DMS79 (cell line): ENCODE measurements around the gene PLA2G12A.

Experiments
- DNase-seq: peaks from one replicate; lab custom pipeline; 2025; lab: John Stamatoyannopoulos, UW

Gene PLA2G12A

DNA sequence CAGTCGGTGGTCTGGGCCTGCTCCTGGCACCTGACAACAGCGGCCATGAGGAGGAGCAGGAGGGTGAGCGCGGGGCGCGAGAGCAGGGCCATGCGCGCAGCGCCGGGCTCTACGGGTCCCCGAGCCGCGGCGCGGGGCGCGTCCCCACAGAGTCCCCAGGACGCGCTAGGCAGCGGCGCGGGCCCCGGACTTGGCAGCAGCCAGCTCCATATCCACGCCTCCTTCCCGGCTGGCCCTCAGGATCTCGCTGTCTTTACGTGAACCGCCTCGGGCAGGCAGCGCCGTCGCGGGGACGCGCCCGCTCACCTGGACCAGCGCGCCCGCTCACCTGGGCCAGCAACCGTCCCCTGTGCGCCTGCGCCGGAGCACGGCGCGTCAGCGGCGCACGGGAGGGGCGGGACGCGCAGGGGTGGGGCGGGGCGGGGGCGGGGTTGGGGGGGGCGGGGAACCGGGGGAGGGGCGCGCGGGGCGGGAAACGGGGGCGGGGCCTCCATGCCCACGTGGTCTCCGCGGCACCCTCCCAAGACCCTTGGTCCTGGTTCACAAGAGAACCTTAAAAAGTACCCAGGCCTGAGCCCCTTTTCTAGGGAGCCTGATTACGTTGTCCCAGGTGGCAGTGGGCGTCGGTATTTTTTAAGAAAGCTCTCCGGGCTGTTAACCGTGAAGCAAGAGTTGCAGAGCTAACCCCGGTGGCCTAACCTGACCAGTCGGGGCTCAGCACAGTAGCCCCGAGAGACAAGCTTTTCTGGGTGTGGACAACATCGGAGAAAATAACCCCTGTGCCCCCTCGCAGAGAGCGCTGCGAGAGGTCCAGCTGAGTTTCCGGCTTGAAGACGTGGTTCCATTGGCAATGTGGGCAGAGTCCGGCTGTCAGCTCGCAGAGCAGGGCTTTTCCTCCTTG is at the start of gene PLA2G12A:
Gene PLA2G12A (minus strand): TSS at position 353 of the 901 bp plus-strand sequence. CDS start 261 bp downstream, at position 92.
- peak; percentile 18 for DNase-seq

DNA sequence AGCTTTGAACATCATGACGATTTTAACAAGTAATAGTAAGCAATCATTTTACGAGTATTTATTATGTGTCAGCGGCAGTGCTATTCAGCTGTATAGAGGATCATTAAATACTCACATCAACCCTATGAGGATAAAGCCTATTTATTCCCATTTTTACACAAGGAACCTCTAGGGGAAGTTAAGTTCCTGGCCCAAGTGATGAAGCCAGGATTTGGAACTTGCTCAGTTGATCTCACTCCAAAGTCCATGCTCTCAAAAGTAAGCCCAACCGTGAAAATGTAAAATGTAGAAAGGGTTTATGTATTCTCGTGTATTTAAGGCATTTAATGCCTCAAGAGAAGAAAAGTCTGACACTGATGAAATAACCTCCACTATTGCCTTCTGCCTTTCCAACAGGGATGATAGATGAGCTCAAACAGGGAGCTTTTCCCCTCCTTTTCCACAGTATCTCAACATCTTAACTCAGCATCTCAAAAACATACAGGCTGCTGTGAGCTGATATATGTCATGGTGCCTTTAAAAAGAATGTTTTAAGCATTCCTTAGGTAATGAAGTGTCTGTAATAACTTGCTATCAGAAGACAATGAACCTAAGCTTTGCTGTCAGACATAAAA is 35.0 kb upstream of the PLA2G12A start:
- no peak for DNase-seq

DNA sequence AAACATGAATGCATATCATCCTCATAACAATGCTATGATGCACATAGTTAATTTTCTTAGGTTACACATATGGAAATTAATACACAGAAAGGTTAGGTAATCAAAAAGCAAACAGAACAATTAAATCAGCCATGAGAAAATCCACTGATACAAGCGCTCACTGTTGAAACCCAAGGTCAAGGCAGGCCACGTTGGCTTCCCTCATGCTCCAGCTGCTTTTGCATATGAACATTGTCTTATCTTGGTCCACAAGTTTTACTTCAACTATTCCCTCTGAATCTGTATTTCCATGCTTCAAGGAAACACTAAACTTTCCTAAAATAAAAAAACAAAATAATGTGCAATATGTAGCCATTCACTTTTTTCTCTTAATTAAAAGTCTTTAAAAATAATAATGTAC is 34.5 kb upstream of the PLA2G12A start:
- DNase-seq, result no peak

DNA sequence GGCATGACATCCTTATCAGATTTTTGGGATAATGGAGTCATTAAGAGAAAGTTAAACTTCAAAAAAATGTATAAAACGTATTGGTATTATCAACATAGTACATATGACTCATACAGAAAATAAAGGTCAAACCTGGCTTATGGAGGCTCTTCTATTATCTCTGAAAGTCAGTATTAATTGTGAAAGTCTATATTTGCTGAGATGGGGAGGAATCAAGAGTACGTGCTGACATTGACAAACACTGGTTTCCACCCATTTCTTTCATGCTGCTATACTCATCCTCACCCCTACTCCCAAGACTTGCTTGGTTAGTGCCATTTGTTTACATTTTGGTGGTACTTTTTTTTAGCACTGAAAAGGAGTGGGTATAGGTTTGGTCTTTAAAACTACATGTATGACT is 30.8 kb upstream of the PLA2G12A start:
- no peak for DNase-seq

DNA sequence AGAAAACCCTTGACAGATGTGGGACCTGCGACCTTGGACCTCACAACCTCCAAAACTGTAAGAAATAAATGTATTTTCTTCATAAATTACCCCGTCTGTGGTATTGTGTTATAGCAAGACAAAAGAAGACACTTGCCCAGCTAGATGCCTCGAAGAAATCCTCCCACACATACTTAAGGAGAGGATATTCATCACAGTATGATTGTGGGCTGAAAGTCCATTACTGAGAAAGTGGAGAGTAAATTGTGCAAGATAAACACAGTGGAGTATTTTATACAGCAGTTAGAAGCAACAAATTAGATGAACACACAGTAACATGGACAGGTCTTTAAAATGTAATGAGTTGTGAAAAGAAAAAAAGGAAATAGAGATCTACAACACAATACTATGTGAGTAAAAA is 25.8 kb upstream of the PLA2G12A start:
- DNase-seq, result no peak

DNA sequence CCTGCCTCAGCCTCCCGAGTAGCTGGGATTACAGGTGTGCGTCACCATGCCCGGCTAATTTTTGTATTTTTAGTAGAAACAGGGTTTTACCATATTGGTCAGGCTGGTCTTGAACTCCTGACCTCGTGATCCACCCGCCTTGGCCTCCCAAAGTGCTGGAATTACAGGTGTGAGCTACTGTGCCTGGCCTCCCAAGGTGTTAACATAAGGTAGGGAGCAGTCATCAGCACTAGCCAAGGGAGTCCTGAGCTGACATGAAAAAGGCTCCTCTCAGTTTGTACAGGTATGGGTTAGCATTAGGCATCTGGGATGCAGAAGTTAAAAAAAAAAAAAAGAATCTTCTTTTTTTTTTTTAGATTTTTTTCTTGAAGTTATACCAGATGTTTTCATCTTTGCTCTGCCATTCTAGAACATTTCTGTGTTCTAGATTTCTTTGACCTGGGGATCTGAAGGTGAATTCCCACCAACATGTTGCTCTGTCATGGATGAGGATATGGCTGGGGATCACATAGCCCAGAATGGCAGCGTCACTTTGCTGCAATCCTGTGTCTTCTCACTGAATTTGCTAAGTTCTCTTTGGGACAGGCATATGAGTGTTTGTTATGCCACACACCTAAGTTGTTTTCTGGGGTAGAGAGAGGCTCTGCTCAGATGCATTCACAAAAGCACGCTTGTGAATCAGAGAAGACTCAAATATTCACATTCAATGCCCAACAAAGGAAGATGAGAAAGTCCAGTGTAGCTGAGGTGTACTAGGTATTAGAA is 24.4 kb upstream of the PLA2G12A start:
- no peak for DNase-seq

DNA sequence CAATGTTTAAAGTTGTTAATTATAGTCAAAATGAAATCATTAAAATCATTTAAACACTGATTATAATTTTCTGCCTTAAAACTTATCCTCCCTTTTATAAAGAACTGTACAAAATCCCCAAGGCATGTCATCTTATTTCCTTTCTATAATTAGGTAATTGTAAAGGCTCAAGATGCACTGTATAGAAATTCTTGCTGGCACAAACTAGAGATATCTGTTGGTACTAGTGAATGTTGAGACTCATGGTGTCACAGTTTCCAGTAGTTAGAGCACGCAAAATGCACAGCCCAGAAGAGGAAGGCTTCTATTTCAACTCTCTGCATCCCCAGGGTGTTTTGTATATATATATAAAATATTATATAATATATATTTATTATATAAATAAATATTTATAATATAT is 22.7 kb upstream of the PLA2G12A start:
- DNase-seq, result no peak

DNA sequence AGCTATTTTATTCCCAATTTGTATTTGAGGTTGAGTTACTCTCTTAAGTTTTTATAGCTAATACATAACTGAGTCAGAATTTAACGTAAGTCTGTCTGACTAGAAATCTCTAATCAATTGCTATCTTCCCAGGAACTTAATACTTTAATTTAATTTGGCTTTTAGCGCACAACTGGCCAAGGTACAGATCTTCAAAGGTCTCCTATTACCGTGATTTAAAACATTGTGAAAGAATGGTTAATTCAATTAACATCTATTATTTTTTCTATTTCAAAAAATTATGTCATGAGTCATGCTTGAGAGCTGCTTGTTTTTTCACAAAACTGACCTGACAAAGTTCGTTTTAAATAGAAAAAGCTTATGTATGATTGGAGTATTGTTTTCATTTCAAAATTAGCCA is 22.0 kb upstream of the PLA2G12A start:
- DNase-seq, result no peak

DNA sequence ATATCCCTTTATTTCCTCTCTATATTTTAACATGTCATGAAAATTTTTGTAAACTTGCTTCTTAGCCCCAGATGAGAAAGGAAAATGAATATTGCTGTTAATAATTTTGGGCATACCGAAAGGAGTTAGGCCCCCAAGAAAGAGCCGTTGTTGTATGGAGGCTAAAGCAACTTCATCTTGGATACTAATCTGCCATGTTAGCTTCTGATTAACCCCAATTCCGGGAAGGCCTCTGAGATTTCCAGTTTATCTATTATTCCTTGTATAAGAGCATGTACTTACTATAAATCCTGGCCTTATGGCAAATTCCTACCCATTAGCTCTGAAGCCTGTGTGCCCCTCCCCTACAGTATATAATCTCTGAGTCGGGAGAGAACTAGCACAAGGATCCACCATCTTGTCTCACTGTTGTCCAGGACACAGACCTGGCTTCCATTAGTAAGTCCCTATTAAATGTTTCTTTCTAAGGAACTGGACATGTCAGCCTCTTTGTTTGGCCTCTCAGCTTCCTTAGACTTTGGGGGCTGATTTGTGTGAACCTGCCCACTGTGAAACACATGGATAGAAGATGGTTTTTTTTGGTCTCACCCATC is 20.9 kb upstream of the PLA2G12A start:
- no peak for DNase-seq

DNA sequence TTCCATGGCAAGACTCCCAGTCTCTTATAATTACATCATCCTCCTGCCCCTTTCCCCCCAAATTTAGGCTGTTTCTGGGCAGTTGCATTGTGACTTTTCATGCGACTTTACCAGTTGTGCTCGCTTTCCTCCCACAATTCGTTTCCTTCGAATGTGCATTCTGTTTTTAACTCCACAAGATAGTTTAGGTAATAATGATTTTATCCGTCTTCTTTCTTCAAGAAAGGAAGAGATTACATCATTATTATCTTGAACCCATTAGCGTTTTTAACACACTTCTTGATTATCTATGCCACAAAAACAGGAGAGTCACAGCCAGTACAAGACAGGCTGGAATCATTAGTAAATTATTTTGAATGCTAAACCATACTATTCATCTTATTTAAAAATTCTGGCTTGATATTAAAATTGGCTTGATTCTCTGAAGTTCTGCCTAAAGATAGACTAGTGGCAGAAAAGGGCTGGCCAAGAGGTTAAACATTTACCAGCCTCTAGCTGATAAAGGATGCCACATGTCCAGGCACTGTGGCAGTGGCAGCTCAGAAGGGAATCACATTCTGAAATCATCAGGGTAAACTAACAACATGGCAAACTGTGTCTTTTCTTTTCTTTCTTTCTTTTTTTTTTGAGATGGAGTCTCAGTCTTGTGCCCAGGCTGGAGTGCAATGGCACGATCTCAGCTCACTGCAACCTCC is 19.7 kb upstream of the PLA2G12A start:
- DNase-seq, result no peak

DNA sequence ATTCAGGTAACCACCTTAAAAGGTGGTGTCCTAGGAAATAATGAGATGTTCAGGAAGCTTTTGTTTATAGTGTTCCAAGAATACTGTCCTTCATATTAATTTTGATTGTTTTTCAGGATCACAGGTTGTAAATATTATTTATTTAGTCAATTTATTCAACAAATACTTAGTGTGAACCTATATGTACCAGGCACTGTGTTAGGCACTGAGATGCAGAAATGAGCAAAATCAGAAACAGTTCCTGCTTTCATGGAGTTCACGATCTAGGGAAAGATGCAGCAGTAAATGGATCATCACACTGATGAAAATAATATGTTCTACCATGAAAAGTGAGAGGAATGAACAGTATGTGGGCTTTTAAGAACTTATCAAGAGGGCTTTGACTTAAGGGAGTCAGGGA is 18.2 kb upstream of the PLA2G12A start:
- DNase-seq, result no peak

DNA sequence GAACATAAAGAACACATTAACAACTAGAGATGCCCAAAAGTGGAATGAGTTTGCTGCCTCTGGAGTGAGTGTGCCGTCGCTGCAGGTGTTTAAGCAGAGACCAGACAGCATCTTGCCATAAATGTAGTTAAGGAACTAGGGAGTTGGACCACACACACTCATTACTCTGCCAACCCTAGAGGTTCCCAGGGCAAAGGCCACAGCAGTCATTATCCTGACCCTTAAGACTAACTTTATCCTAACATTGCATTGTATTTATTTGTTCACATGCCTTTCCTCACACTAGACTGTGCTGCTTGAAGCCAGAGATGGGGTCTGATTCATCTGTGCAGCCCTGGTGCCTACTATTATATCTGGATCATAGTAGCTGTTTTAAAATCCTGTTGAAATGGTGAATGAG is 16.9 kb upstream of the PLA2G12A start:
- DNase-seq, result no peak

DNA sequence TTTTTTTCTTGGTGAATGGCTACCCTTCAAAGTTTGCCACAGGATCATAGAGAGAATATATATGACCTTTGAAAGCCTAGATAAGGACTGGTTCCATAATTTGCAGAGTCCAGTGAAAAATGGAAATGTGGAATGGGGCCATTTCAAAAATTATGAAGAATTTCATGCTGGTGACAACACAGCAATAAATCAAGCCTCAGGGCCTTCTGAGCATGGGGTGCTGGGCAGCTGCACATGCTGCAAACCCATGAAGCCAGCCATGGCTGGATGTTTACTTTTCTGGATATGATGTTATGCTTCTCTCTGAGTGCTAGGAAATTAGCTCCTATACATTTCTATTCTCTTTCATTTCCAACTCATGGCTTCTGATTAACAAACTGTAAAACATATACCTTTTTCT is 16.0 kb upstream of the PLA2G12A start:
- DNase-seq, result no peak

DNA sequence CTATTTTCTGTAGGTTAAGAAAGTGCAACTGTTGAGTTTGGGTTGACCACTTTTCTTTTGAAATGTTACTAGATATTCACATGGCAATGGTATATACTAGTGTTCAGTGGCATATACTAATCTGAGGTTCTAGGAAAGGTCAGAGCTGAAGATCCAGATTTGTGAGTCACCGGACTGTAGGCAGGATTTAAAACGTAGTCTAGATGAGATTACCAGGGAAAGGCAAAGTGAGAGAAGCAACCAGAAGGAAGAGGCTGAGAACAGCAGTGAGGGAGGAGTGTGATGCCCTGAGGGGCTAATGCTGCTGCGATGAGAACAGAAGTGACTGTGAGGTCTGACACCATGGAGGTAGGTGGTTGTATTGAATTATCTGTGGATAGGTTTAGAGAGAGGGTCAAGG is 9.7 kb upstream of the PLA2G12A start:
- no peak for DNase-seq

DNA sequence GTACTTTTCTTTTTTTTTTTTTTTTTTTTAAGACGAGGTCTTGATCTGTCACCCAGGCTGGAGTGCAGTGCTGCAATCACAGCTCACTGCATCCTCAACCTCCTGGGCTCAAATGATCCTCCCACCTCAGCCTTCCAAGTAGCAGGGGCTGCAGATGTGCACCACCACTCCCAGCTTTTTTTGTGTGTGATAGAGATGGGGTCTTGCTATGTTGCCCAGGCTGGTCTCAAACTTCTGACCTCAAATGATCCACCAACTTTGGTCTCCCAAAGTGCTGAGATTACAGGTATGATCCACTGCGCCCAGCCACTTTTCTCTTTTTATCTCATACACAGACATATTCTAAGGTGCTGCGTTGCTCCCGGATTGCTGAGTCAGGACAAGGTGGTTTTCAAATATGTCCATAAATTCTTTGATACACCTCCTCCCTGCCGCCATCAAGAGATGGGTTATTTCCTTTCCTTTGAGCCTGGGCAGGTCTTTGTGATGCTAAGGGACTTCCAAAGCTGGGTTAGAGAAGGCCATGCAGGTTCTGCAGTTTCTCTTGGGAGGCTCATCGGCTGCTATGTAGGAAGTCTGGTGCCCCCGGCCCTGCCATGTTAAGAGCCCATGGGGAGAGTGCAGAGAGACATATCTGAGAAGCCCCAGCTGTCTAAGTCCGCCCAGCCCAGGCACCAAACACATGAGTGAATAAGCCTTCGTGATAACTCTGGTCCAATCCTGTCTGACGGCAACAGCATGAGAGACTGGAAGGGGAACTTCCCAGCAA is 8.4 kb upstream of the PLA2G12A start:
- DNase-seq, result no peak

DNA sequence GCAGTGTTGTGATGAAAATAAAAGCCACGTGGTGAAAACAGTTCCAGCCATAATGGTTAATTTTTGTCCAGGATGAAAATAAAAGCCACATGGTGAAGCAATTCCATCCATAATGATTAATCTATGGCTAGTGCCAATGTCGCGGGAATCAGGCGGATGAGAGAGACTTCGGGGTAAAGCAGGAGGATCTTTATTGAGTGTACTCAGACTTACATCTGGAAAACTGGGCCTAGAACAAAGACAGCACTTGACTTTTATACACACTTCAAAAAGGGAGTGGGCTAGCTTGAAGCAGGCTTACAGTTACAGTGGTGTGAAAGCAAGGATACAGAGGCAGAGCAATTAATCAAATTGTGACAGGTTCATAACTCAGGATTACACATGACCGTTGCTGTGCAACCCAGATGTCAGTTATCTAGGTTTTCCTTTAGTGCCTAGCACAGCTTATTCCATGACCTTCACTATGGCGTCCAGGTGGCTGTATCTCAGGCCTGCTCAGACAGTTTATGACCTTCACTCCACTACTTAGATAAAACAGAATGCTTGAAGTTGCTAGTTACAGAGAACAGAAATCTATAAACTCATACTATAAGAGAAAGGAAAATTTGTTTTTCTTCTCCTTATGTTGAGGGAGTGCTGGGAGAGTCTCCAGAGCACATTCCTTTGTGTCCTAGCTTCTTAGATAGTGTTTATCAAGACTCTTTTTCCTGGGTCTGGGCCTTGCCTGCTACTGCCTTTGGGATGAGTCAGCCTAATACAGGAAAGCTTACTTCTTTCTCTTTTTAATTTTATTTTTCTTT is 5.9 kb upstream of the PLA2G12A start:
- DNase-seq, result no peak

DNA sequence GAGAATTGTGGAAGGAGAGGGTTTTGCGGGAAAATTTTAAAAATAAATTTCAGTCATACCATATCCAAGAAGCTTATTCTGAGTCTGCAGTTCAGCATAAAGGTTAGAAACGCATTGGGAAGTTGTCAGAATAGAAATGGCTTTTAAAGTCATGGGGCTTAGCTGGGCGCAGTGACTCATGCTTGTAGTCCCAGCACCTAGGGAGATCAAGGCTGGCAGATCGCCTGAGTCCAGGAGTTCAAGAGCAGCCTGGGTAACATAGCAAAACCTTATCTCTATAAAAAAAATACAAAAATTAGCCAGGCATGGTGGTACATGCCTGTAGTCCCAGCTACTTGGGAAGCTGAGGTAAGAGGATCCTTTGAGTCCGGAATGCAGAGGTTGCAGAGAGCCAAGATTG is 3.9 kb upstream of the PLA2G12A start:
- no peak for DNase-seq

DNA sequence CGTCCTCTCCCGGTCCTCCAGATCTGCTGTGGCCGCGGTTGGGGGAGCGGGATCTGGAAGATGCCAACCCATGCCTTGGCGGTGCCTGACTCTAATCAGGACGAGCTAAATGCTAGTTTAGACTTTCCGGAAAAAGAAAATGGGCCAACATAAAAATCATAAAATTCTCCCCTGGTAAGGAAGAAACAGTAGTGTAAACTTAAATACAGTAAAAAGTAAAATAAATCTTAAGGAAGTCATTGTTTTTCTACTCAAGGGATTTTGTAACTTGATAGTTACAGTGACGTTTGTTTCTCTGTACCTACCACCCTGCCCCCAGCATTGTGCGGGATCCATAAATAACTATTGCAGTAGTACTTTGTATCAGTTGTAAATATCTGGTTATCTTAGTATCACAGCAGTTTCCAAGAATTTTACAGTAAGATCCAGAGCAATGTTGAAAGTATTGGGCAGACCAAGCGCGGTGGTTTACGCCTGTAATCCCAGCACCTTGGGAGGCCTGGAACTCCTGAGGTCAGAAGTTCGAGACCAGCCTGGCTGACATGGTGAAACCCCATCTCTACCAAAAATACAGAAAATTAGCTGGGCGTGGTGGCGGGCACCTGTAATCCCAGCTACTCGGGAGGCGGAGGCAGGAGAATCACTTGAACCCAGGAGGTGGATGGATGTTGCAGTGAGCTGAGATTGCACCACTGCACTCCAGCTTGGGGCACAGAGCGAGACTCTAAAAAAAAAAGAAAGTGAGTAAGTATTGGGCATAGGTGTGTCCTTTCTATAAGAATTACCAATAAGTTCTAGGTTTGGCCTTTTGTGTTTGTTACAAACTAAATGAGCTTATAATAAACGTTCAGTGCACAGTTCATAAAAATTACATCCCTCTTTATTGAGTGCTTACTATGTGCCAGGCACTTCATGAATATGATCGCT is 1.0 kb upstream of the PLA2G12A start:
- no peak for DNase-seq

DNA sequence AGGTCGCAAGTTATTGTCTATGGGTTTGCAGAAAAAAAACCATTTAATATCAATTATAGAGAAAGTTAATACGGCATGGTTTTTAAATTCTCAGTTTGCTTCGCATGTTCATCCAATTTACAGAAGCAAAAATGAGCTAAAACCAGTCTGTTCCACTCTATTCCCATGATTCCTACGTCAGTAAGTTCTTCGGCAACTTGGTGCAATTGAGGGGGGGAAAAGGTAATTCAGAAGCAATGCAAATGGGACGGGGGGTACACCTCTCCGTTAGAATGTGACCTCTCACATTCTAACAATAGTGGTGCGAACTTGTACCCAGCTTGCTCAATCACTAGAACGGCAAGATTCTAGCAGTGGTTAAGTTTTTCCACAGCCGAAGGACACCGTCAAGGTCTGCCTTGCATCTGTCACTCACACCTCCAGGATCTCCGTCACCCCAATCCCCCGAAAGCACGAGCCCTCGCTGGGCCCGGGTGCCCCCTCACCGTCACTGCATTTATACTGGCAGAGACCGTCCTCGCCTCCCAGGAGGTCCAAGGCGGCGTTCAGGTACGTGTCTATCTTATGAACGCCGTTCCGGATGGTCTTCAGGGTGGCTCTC is 653 bp downstream of the PLA2G12A start:
- no peak for DNase-seq
